CD14-positive monocyte (primary cell): ENCODE results near the gene TP73. TPM values are rescaled to one million over a fixed set of nuclear protein-coding genes. Genes with fewer than 3 reads are reported as not detected.

Experiments
- DNase-seq, 3 donors: peaks; one replicate each; pipeline ENCODE4 v3.0.0-alpha.2; 2011 to 2022
- H2AFZ ChIP-seq: 2 replicates; pipeline ENCODE4 v1.6.0; 2012; ENCODE audit warnings: mild to moderate bottlenecking, low read depth, low read length, inconsistent platforms; ENCODE audit not compliant: insufficient read depth, poor library complexity, severe bottlenecking
- H3K27ac ChIP-seq, 2 donors: 1 replicate in 1 of 2; 2 replicates in 1 of 2; pipeline ENCODE4 v1.5.1; 2012 to 2013; ENCODE audit warnings: low read length in 2 of 2, control low read depth in 1 of 2, inconsistent platforms in 1 of 2, low read depth in 1 of 2, mild to moderate bottlenecking in 1 of 2
- H3K27me3 ChIP-seq, 2 donors: one replicate each; pipeline versions ENCODE4 v1.6.0 to v1.6.1; 2011 to 2013; ENCODE audit warnings: low read length in 2 of 2; ENCODE audit not compliant: control insufficient read depth in 2 of 2, insufficient read depth in 2 of 2
- H3K36me3 ChIP-seq, 2 donors: replicated peaks in 1 of 2; 1 replicate in 1 of 2; 2 replicates in 1 of 2; pipeline versions ENCODE4 v1.5.1 to v1.6.1; 2012 to 2013; ENCODE audit warnings: low read length in 2 of 2, control low read depth in 1 of 2, inconsistent platforms in 1 of 2, mild to moderate bottlenecking in 1 of 2; ENCODE audit not compliant: insufficient read depth in 2 of 2, control insufficient read depth in 1 of 2
- H3K4me1 ChIP-seq, 2 donors: 1 replicate in 1 of 2; 2 replicates in 1 of 2; pipeline versions ENCODE4 v1.5.1 to v1.6.1; 2012 to 2013; ENCODE audit warnings: low read length in 2 of 2, control low read depth in 1 of 2, inconsistent platforms in 1 of 2, mild to moderate bottlenecking in 1 of 2, moderate library complexity in 1 of 2; ENCODE audit not compliant: insufficient read depth in 2 of 2, control insufficient read depth in 1 of 2
- H3K4me2 ChIP-seq: replicated peaks from 2 replicates; pipeline ENCODE3; 2012; ENCODE audit warnings: low read length, moderate library complexity, mild to moderate bottlenecking; ENCODE audit not compliant: poor library complexity, severe bottlenecking; ENCODE audit errors: extremely low read depth
- H3K4me3 ChIP-seq, 3 experiments: fragments of 200-600 bp in 1 of 3; sonication (generic) in 1 of 3; replicated peaks in 1 of 3; 1 replicate in 2 of 3; 2 replicates in 1 of 3; pipeline ENCODE4 v1.5.1; 2011 to 2013; ENCODE audit warnings: low read length in 3 of 3, mild to moderate bottlenecking in 3 of 3, control low read depth in 2 of 3, low read depth in 2 of 3, inconsistent platforms in 1 of 3, moderate library complexity in 1 of 3
- H3K79me2 ChIP-seq: 2 replicates; pipeline ENCODE4 v1.6.0; 2012; ENCODE audit warnings: mild to moderate bottlenecking, control low read depth, inconsistent platforms, low read length, moderate library complexity; ENCODE audit not compliant: insufficient read depth
- H3K9ac ChIP-seq: 2 replicates; pipeline ENCODE4 v1.6.0; 2017; ENCODE audit warnings: low read length, mild to moderate bottlenecking; ENCODE audit not compliant: insufficient read depth, poor library complexity, severe bottlenecking
- H3K9me3 ChIP-seq, 2 donors: replicated peaks in 1 of 2; 1 replicate in 1 of 2; 2 replicates in 1 of 2; pipeline versions ENCODE4 v1.5.1 to v1.6.1; 2012 to 2013; ENCODE audit warnings: low read length in 2 of 2, control low read depth in 1 of 2; ENCODE audit not compliant: control insufficient read depth in 1 of 2, insufficient read depth in 1 of 2
- H4K20me1 ChIP-seq: 2 replicates; pipeline ENCODE4 v1.6.0; 2012; ENCODE audit warnings: mild to moderate bottlenecking, low read length, control low read depth, moderate library complexity; ENCODE audit not compliant: insufficient read depth
- H3K27ac Mint-ChIP-seq, 7 donors: one replicate each; pipeline ENCODE4 v1.8.0; 2020; ENCODE audit warnings: mild to moderate bottlenecking in 7 of 7, mixed read lengths in 7 of 7, moderate library complexity in 6 of 7, inconsistent platforms in 2 of 7
- H3K27me3 Mint-ChIP-seq, 3 donors: one replicate each; pipeline ENCODE4 v1.8.0; 2021 to 2022; ENCODE audit warnings: low read depth in 3 of 3, mild to moderate bottlenecking in 3 of 3, mixed read lengths in 3 of 3, moderate library complexity in 3 of 3, inconsistent platforms in 1 of 3
- H3K36me3 Mint-ChIP-seq, 2 donors: one replicate each; pipeline ENCODE4 v1.8.0; 2020; ENCODE audit warnings: mixed read lengths in 2 of 2, inconsistent platforms in 1 of 2, mild to moderate bottlenecking in 1 of 2
- H3K4me1 Mint-ChIP-seq: one replicate; pipeline ENCODE4 v1.8.0; 2020; ENCODE audit warnings: mild to moderate bottlenecking, mixed read lengths
- H3K4me3 Mint-ChIP-seq, 2 donors: one replicate each; pipeline ENCODE4 v1.8.0; 2020; ENCODE audit warnings: mild to moderate bottlenecking in 2 of 2, mixed read lengths in 2 of 2, moderate library complexity in 1 of 2
- H3K9me3 Mint-ChIP-seq, 7 donors: one replicate each; pipeline ENCODE4 v1.8.0; 2020 to 2022; ENCODE audit warnings: mixed read lengths in 7 of 7, mild to moderate bottlenecking in 6 of 7, moderate library complexity in 6 of 7, inconsistent platforms in 2 of 7
- WGBS: methylation state at CpG from one replicate; pipeline ENCODE4 v1.1.5; 2013; ENCODE audit warnings: missing lambda C conversion rate; ENCODE audit not compliant: insufficient coverage; 5-methylcytosine and 5-hydroxymethylcytosine counted together
- intact Hi-C, 2 donors: fragments of 100-400 bp; cut with micrococcal nuclease; formaldehyde crosslinking; loops; one replicate each; pipeline versions ENCODE4 v1.15.0 to v1.15.1; 2023
- polyA plus RNA-seq, 3 donors: library from polyadenylated mRNA; depleted of rRNA in 1 of 3; unstranded in 2 of 3; stranded (reverse) in 1 of 3; fragments of 300-500 nt in 2 of 3; fragments of >200 nt in 1 of 3; fragmentation: Illumina TruSeq in 2 of 3; gene quantifications; 1 replicate in 2 of 3; 2 replicates in 1 of 3; pipeline ENCODE4 v1.2.3, GENCODE V29; 2012 to 2021
- TF ChIP-seq, protein P1 (sequence below): fragments of 200-600 bp; IDR thresholded peaks from one replicate; pipeline ENCODE4 v1.8.0; 2022; ENCODE audit warnings: antibody characterized with exemption, mild to moderate bottlenecking

The TP73 gene
- polyA plus RNA-seq, 3 donors, result 0.21 to 0.42 TPM; not detected in 1

DNA sequence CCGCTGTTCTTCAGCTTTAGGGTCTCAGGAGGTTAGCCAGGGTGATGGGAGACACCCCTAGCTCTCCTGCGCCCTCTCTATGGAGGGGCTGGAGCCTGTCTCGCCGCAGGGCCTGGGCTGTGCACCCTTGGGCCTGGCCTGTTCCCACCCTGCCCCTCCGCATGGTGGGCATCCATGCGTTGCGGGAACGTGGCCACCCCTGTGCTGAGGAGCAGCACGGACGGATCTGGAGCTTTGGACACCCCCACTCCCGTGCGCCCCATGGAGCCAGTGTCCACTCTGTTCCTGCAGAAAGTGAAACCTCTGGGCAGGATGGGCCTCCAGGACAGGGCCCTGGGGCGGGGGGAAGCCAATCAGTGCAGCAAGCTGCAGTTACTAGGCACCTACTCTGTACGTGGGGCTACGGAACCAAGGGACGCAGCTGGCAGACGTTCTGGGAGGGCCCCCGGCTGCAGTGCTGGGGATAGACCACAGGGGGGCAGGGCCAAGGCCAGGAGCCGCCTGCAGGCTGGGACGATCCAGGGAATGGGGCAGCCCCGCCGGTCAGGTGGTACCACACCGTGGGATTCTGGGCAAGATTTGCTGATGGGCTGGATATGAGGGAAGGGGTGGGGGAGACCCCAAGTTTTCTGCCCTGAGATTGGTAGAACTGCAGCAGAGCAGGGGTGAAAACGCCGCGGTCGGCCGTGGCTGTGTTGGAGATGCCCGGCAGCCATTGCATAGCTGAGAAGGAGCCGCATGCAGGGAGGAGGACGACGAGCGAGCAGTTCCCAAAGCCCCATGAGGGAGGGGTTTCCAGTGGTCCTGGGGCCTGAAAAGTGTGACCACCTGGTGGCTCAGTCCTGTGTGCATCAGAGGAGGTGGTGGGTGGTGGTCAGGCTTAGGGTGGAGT, 43.3 kb downstream of the TP73 start:
- Mint-ChIP-seq H3K4me3 (peak overlapping the region; percentile 73 to 86), H3K27me3 (peaks cover 7 to 12% (median 7%) of the 10 kb centered on the region in 3 donors), H3K27ac (no peak overlapping the region), H3K9me3 (peaks cover 0 to 3% (median 0%) of the 10 kb centered on the region in 7 donors), H3K4me1 (peaks cover 8% of the 10 kb centered on the region), H3K36me3 (no peaks in the 10 kb centered on the region)
- Histone ChIP-seq H3K4me2 (peak overlapping the region; percentile 53), H3K27me3 (no peaks in the 10 kb centered on the region), H3K4me3 (peak overlapping the region in 1 of 3 experiments; percentile 30), H3K4me1 (peaks cover 3 to 10% of the 10 kb centered on the region in 2 donors), H3K36me3 (no peaks in the 10 kb centered on the region), H2AFZ (peak overlapping the region; percentile 57), H3K9me3 (no peaks in the 10 kb centered on the region), H3K79me2 (no peaks in the 10 kb centered on the region), H3K9ac (peak overlapping the region; percentile 15), H3K27ac (no peak overlapping the region), H4K20me1 (no peaks in the 10 kb centered on the region)
- intact Hi-C loops, result loop anchor here in 1 of 2 donors (2.0 kb wide), 1 partner anchor 21 kb away; no protein-coding TSS in a partner anchor
- TF ChIP-seq, protein P1, sequence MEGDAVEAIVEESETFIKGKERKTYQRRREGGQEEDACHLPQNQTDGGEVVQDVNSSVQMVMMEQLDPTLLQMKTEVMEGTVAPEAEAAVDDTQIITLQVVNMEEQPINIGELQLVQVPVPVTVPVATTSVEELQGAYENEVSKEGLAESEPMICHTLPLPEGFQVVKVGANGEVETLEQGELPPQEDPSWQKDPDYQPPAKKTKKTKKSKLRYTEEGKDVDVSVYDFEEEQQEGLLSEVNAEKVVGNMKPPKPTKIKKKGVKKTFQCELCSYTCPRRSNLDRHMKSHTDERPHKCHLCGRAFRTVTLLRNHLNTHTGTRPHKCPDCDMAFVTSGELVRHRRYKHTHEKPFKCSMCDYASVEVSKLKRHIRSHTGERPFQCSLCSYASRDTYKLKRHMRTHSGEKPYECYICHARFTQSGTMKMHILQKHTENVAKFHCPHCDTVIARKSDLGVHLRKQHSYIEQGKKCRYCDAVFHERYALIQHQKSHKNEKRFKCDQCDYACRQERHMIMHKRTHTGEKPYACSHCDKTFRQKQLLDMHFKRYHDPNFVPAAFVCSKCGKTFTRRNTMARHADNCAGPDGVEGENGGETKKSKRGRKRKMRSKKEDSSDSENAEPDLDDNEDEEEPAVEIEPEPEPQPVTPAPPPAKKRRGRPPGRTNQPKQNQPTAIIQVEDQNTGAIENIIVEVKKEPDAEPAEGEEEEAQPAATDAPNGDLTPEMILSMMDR, result peak; percentile 86
- WGBS, result 41% methylated on average over 33 of the region's 33 CpGs
- peak in 2 of 3 donors; percentile 37 to 42 for DNase-seq

- intact Hi-C loops, result loop anchor here in 1 of 2 donors (2.0 kb wide), 1 partner anchor 20 kb away; no protein-coding TSS in a partner anchor
- peaks cover 8% of the 10 kb centered on the region for H3K4me1 Mint-ChIP-seq
- H3K4me3 Mint-ChIP-seq, result no peak overlapping the region
- H3K4me1 ChIP-seq, result peaks cover 3 to 10% of the 10 kb centered on the region in 2 donors
- no peaks in the 10 kb centered on the region for H3K36me3 ChIP-seq
- H3K4me2 ChIP-seq, result no peak overlapping the region
- TF ChIP-seq, protein P1, result no peak
- H3K27ac Mint-ChIP-seq, result no peak overlapping the region
- 97% methylated on average over 7 of the region's 9 CpGs for WGBS
- peaks cover 0 to 3% (median 0%) of the 10 kb centered on the region in 7 donors for H3K9me3 Mint-ChIP-seq
- H3K4me3 ChIP-seq, result no peak overlapping the region
- H2AFZ ChIP-seq, result no peak overlapping the region
- no peaks in the 10 kb centered on the region for H3K79me2 ChIP-seq
- no peaks in the 10 kb centered on the region for H3K9me3 ChIP-seq
- H3K36me3 Mint-ChIP-seq, result no peaks in the 10 kb centered on the region
- H4K20me1 ChIP-seq, result no peaks in the 10 kb centered on the region
- peaks cover 7 to 14% (median 10%) of the 10 kb centered on the region in 3 donors for H3K27me3 Mint-ChIP-seq
- no peaks in the 10 kb centered on the region for H3K27me3 ChIP-seq
- no peak overlapping the region for H3K9ac ChIP-seq
- no peak overlapping the region for H3K27ac ChIP-seq
- no peak for DNase-seq
Measured at GRCh38 chr1:3696689-3697088, 44.4 kb downstream of the TP73 start.
